GM10248 (cell line): Measurements from ENCODE around the gene DUSP28.

Source experiments
- CTCF ChIA-PET: fragments of 300-600 bp; sonication (Branson Sonifier 250); formaldehyde crosslinking; extraction: SDS; loops from one replicate; lab custom pipeline; 2021; ENCODE audit warnings: antibody characterized with exemption; lab: Yijun Ruan, JAX
- POLR2A ChIA-PET: fragments of 350-650 bp; sonication (Branson Sonifier 250); formaldehyde crosslinking; extraction: SDS; loops from one replicate; lab custom pipeline; 2020; ENCODE audit warnings: antibody characterized with exemption; lab: Yijun Ruan, JAX
- DNase-seq: peaks from one replicate; pipeline ENCODE4 v3.0.0; 2012; ENCODE audit errors: extremely low spot score
- TF ChIP-seq, protein P1 (sequence below): IDR thresholded peaks from 2 replicates; pipeline ENCODE4 v1.5.1; 2012; ENCODE audit warnings: mild to moderate bottlenecking, low read depth; ENCODE audit errors: extremely low read depth, missing control alignments, control extremely low read depth

The DUSP28 gene

GRCh38 chr2:240525802-240526201 lies 34.4 kb upstream of the DUSP28 start:
- TF ChIP-seq, protein P1, sequence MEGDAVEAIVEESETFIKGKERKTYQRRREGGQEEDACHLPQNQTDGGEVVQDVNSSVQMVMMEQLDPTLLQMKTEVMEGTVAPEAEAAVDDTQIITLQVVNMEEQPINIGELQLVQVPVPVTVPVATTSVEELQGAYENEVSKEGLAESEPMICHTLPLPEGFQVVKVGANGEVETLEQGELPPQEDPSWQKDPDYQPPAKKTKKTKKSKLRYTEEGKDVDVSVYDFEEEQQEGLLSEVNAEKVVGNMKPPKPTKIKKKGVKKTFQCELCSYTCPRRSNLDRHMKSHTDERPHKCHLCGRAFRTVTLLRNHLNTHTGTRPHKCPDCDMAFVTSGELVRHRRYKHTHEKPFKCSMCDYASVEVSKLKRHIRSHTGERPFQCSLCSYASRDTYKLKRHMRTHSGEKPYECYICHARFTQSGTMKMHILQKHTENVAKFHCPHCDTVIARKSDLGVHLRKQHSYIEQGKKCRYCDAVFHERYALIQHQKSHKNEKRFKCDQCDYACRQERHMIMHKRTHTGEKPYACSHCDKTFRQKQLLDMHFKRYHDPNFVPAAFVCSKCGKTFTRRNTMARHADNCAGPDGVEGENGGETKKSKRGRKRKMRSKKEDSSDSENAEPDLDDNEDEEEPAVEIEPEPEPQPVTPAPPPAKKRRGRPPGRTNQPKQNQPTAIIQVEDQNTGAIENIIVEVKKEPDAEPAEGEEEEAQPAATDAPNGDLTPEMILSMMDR = no peak
- POLR2A ChIA-PET = no interaction called here
- DNase-seq = no peak
- CTCF ChIA-PET = interaction anchor here (0.8 to 1.6 kb wide), 2 partner anchors 9 to 12 kb away, joined by 3 to 10 read pairs; no protein-coding TSS in a partner anchor

- ChIA-PET POLR2A (no interaction called here), CTCF (interaction anchor here (0.8 to 1.6 kb wide), 2 partner anchors 10 to 12 kb away, joined by 3 to 10 read pairs; no protein-coding TSS in a partner anchor)
- DNase-seq = no peak
- TF ChIP-seq, protein P1 = no peak
Observed at GRCh38 chr2:240526521-240526920, 33.6 kb upstream of the DUSP28 start.

- TF ChIP-seq, protein P1 = no peak
- DNase-seq = no peak
- ChIA-PET POLR2A (no interaction called here), CTCF (interaction anchor here (2.1 kb wide), 1 partner anchor 13 kb away, joined by 13 read pairs; no protein-coding TSS in a partner anchor)
Observed at GRCh38 chr2:240527153-240527750, 32.9 kb upstream of the DUSP28 start.

DNA sequence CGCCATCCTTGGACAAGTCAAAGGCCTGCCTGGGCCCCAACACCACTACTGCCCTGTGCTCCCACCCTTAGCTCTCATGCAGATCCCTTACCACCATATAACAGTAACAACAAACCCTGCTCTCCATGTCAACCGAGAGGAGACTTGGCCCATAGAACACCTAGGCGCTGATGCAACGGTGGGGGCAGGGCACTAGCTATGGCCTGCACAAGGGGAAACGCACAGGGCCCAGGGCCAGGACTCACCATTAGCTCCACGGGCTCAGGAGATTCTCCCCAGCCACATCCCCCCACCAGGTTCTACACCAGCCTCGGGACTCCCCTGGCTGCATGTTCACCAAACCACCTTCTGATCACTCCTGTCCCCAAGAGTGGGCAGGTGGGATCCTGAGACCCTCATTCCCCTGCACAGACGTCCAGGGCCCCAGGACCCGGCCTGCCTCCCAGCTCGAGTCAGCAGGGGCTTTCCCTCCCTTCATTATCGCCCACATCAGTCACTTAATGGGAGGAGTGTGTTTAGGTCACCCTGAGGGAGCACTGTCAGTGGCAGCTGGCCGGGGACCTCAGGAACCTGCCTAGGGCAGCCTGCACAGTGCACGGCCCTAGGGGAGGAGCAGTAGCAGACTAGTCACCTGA lies 31.6 kb upstream of the DUSP28 start:
- CTCF ChIA-PET = interaction anchor here (2.1 kb wide), 1 partner anchor 15 kb away, joined by 13 read pairs; no protein-coding TSS in a partner anchor
- POLR2A ChIA-PET = no interaction called here

DNA sequence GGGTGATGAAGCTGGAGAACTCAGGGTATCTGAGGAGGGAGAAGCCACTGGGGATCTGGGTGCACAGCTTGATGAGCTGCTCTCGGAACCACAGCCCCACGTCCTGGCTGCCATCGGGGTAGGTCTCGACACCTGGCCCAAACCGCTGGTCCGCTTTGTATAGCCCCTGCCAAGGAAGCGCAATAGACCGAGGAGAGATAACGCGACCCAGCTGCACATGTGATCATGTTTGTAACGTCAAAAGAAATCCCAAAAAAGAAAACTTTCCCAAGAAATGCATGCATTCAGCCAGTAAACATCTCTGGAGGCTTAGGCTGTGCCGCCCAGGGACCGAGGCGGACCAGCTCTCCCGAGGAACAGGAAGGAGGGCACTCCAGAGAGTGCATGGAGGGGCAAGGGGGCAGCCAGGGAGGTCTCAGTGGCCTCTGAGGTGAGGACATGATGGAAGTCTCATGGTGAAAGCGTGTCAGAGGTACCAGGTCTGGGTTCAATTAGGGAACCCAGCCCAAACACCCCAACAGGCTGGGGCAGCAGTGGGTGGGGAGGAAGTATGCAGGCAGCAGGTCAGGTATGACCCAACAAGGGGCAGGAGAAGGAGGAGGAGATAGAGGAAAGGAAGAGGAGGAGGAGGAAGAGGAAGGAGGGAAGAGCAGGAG lies 30.7 kb upstream of the DUSP28 start:
- ChIA-PET POLR2A (no interaction called here), CTCF (interaction anchor here (2.1 kb wide), 1 partner anchor 16 kb away, joined by 13 read pairs; no protein-coding TSS in a partner anchor)
- TF ChIP-seq, protein P1 = no peak
- DNase-seq = no peak

More for the DNA sequence above, 31.6 kb upstream of the DUSP28 start:
- DNase-seq = peak; percentile 17
- TF ChIP-seq, protein P1 = no peak

GRCh38 chr2:240530181-240530580 lies 30.0 kb upstream of the DUSP28 start:
- TF ChIP-seq, protein P1 = no peak
- no peak for DNase-seq
- CTCF ChIA-PET = interaction anchor here (4.2 kb wide), 1 partner anchor 16 kb away, joined by 14 read pairs; no protein-coding TSS in a partner anchor
- POLR2A ChIA-PET = no interaction called here
